Loucy (cell line): ENCODE data around the gene FABP1.

Experiments used
- H2AFZ ChIP-seq: fragments of 200-600 bp; sonication (generic); 2 replicates; pipeline ENCODE4 v1.6.0; 2016; ENCODE audit warnings: antibody characterized with exemption, mild to moderate bottlenecking, low read length, moderate library complexity
- H3F3A ChIP-seq: fragments of 200-600 bp; 2 replicates; pipeline ENCODE4 v1.6.0; 2016; ENCODE audit warnings: antibody characterized with exemption, low read depth, mild to moderate bottlenecking
- H3K27me3 ChIP-seq: fragments of 200-600 bp; sonication (generic); 2 replicates; pipeline ENCODE4 v1.6.1; 2014; ENCODE audit warnings: low read length, mild to moderate bottlenecking; ENCODE audit not compliant: insufficient read depth, poor library complexity, severe bottlenecking
- H3K36me3 ChIP-seq: fragments of 200-600 bp; sonication (generic); 2 replicates; pipeline ENCODE4 v1.6.1; 2016; ENCODE audit warnings: low read length; ENCODE audit not compliant: insufficient read depth
- H3K4me1 ChIP-seq: fragments of 200-600 bp; sonication (generic); 2 replicates; pipeline ENCODE4 v1.5.1; 2014; ENCODE audit warnings: low read length, mild to moderate bottlenecking; ENCODE audit not compliant: insufficient read depth, poor library complexity, severe bottlenecking
- H3K4me2 ChIP-seq: fragments of 200-600 bp; sonication (generic); 2 replicates; pipeline ENCODE4 v1.6.0; 2014; ENCODE audit warnings: antibody characterized with exemption, low read length, low read depth, mild to moderate bottlenecking; ENCODE audit not compliant: poor library complexity, severe bottlenecking
- H3K4me3 ChIP-seq: fragments of 200-600 bp; sonication (generic); 2 replicates; pipeline ENCODE4 v1.5.1; 2014; ENCODE audit warnings: low read length, mild to moderate bottlenecking, mixed read lengths; ENCODE audit not compliant: poor library complexity, severe bottlenecking
- H3K79me2 ChIP-seq: fragments of 200-600 bp; sonication (generic); 2 replicates; pipeline ENCODE4 v1.6.1; 2014; ENCODE audit warnings: low read length; ENCODE audit not compliant: insufficient read depth
- H3K9ac ChIP-seq: fragments of 200-600 bp; sonication (generic); 2 replicates; pipeline ENCODE4 v1.6.0; 2014; ENCODE audit warnings: mild to moderate bottlenecking, low read depth, low read length, moderate library complexity; ENCODE audit not compliant: poor library complexity, severe bottlenecking
- H3K9me2 ChIP-seq: fragments of 200-600 bp; sonication (generic); replicated peaks from 2 replicates; pipeline ENCODE4 v1.6.1; 2016; ENCODE audit warnings: low read depth, low read length, mixed read lengths
- H3K9me3 ChIP-seq: fragments of 200-600 bp; sonication (generic); 2 replicates; pipeline ENCODE4 v1.6.1; 2014; ENCODE audit warnings: mild to moderate bottlenecking, antibody characterized with exemption, low read length, low read depth; ENCODE audit not compliant: insufficient read depth
- H4K20me1 ChIP-seq: fragments of 200-600 bp; sonication (generic); 2 replicates; pipeline ENCODE4 v1.6.0; 2014; ENCODE audit warnings: antibody characterized with exemption, low read length, mild to moderate bottlenecking; ENCODE audit not compliant: insufficient read depth, poor library complexity, severe bottlenecking
- EZH2phosphoT487 ChIP-seq: fragments of 200-600 bp; IDR thresholded peaks from 2 replicates; pipeline ENCODE4 v1.6.1; 2018; ENCODE audit warnings: antibody characterized with exemption, mild to moderate bottlenecking, moderate library complexity, borderline replicate concordance
- TF ChIP-seq, protein P1 (sequence below): fragments of 200-600 bp; sonication (generic); conservative IDR thresholded peaks from 2 replicates; pipeline ENCODE4 v1.5.1; 2014; ENCODE audit warnings: mild to moderate bottlenecking, antibody characterized with exemption, low read length

The FABP1 gene

DNA sequence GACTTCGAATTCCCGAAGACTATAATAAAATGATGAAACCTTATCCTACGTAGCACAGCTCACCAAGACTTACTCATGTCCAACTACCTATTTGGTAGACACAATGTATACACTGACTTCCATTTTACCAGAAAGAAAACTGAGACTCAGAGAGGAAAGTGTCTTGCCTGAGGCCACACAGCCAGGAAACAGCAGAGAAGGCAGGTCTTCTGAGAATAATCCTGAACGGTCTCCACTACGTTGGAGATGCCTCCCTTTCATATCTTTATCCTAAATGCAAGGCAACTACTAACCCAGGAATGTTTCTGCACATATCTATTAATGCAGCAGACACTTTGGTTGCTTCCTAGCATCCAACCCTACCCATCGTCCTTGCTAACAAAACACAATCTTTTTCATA is 11.9 kb upstream of the FABP1 start:
- no peak overlapping the region for H2AFZ ChIP-seq
- TF ChIP-seq EZH2phosphoT487 = no peak
- TF ChIP-seq, protein P1, sequence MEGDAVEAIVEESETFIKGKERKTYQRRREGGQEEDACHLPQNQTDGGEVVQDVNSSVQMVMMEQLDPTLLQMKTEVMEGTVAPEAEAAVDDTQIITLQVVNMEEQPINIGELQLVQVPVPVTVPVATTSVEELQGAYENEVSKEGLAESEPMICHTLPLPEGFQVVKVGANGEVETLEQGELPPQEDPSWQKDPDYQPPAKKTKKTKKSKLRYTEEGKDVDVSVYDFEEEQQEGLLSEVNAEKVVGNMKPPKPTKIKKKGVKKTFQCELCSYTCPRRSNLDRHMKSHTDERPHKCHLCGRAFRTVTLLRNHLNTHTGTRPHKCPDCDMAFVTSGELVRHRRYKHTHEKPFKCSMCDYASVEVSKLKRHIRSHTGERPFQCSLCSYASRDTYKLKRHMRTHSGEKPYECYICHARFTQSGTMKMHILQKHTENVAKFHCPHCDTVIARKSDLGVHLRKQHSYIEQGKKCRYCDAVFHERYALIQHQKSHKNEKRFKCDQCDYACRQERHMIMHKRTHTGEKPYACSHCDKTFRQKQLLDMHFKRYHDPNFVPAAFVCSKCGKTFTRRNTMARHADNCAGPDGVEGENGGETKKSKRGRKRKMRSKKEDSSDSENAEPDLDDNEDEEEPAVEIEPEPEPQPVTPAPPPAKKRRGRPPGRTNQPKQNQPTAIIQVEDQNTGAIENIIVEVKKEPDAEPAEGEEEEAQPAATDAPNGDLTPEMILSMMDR = no peak
- no peaks in the 10 kb centered on the region for H3K4me1 ChIP-seq
- no peaks in the 10 kb centered on the region for H3K9me3 ChIP-seq
- H4K20me1 ChIP-seq = no peaks in the 10 kb centered on the region
- H3F3A ChIP-seq = no peaks in the 10 kb centered on the region
- H3K27me3 ChIP-seq = no peaks in the 10 kb centered on the region
- H3K9me2 ChIP-seq = no peaks in the 10 kb centered on the region
- H3K79me2 ChIP-seq = no peaks in the 10 kb centered on the region
- no peak overlapping the region for H3K4me3 ChIP-seq
- no peak overlapping the region for H3K4me2 ChIP-seq
- no peak overlapping the region for H3K9ac ChIP-seq
- no peaks in the 10 kb centered on the region for H3K36me3 ChIP-seq

DNA sequence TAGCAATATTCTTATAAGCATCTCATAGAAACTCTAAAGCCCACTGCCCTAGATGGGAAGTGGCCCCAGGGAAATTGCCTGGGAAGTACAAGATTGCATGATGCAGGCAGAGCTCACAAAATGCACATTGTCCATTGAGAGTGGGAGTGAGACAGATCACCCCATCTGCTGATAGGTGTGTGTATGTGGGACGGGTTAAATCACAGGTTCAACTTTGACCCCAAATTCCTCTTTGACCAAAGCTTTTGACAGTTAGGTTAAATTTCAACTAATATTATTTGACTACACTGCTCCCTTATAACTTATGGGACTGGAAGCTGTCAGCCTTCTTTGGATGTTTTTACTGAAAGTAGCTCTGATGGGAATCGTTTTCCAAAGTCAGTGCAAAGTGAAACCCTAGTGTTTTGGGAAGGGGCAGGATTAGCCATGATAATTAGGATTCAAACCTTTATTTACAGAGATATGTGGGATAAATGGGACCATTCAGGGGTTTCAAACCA is 11.4 kb upstream of the FABP1 start:
- no peak overlapping the region for H2AFZ ChIP-seq
- no peaks in the 10 kb centered on the region for H3K9me3 ChIP-seq
- H3K4me1 ChIP-seq = no peaks in the 10 kb centered on the region
- H3K4me3 ChIP-seq = no peak overlapping the region
- no peaks in the 10 kb centered on the region for H3K27me3 ChIP-seq
- no peaks in the 10 kb centered on the region for H4K20me1 ChIP-seq
- H3K4me2 ChIP-seq = no peak overlapping the region
- H3K9me2 ChIP-seq = no peaks in the 10 kb centered on the region
- no peaks in the 10 kb centered on the region for H3F3A ChIP-seq
- H3K36me3 ChIP-seq = no peaks in the 10 kb centered on the region
- no peaks in the 10 kb centered on the region for H3K79me2 ChIP-seq
- no peak overlapping the region for H3K9ac ChIP-seq
- TF ChIP-seq, protein P1 = no peak
- TF ChIP-seq EZH2phosphoT487 = no peak

DNA sequence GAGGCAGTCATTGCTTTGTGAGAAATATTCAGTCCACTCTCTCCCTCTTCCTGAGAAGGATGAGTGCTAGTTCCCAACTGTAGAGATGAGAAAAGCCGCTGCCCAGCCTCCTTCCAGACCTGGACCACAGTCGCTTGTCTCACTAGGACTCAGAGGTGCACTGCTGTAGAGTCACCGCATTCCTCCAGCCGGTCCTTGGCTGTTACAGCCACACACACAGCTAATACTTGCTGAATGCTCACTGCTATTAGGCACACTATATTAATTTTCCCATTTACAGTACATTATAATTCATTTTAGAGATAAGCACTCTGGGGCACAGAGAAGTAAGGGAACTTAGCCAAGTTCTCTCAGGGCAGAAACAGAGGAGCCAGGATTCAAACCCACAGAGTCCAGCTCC is 10.0 kb upstream of the FABP1 start:
- no peaks in the 10 kb centered on the region for H3K36me3 ChIP-seq
- no peak for TF ChIP-seq EZH2phosphoT487
- TF ChIP-seq, protein P1 = no peak

More for the DNA sequence above, 10.0 kb upstream of the FABP1 start:
- Histone ChIP-seq H3K9me3 (no peaks in the 10 kb centered on the region), H3K9me2 (no peaks in the 10 kb centered on the region), H3K4me3 (no peak overlapping the region), H3F3A (no peaks in the 10 kb centered on the region), H3K4me2 (no peak overlapping the region), H3K9ac (no peak overlapping the region), H3K79me2 (no peaks in the 10 kb centered on the region), H3K4me1 (no peaks in the 10 kb centered on the region), H2AFZ (no peak overlapping the region), H3K27me3 (no peaks in the 10 kb centered on the region), H4K20me1 (no peaks in the 10 kb centered on the region)
